ENCODE data around the gene SH3D19.

DNA sequence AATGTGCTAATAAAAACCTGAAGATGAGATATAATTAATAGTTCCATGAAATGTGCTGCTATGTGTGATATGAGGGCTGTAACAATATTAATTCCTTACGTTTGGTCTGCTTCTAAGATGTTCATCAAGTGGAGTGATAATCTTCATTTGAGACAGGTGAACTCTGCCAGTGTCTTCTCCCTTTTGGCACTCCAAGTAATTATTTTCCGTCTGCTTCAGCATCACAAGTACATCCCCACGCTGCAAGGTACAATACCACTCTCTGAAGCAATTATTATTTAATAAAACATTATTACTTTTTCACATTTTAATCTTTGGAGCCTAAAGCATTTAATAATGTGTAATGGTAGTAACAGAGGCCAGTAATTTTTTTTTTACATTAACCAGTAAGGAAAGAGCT is 181.6 kb downstream of the SH3D19 start:
- TF ChIP-seq CEBPB (IDR thresholded peaks at IDR 0.05) (no peak), FOXM1 (IDR thresholded peaks at IDR 0.05; ENCODE audit: borderline replicate concordance, low read depth) (no peak), TAF1 (IDR thresholded peaks at IDR 0.05; ENCODE audit: low read depth) (no peak), TEAD4 (IDR thresholded peaks at IDR 0.05) (no peak), EP300 (IDR thresholded peaks at IDR 0.05; ENCODE audit: borderline replicate concordance) (no peak), RAD21 (IDR thresholded peaks at IDR 0.05; ENCODE audit: low read depth) (no peak), YY1 (IDR thresholded peaks at IDR 0.05; ENCODE audit: low read depth) (no peak), TCF12 (IDR thresholded peaks at IDR 0.05; ENCODE audit: low read depth) (no peak), CREB1 (IDR thresholded peaks at IDR 0.05; ENCODE audit: low read depth) (no peak), EGR1 (IDR thresholded peaks at IDR 0.05) (no peak)
- TF ChIP-seq, protein P1, sequence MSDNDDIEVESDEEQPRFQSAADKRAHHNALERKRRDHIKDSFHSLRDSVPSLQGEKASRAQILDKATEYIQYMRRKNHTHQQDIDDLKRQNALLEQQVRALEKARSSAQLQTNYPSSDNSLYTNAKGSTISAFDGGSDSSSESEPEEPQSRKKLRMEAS (IDR thresholded peaks at IDR 0.05): no peak
- TF ChIP-seq, protein P2, sequence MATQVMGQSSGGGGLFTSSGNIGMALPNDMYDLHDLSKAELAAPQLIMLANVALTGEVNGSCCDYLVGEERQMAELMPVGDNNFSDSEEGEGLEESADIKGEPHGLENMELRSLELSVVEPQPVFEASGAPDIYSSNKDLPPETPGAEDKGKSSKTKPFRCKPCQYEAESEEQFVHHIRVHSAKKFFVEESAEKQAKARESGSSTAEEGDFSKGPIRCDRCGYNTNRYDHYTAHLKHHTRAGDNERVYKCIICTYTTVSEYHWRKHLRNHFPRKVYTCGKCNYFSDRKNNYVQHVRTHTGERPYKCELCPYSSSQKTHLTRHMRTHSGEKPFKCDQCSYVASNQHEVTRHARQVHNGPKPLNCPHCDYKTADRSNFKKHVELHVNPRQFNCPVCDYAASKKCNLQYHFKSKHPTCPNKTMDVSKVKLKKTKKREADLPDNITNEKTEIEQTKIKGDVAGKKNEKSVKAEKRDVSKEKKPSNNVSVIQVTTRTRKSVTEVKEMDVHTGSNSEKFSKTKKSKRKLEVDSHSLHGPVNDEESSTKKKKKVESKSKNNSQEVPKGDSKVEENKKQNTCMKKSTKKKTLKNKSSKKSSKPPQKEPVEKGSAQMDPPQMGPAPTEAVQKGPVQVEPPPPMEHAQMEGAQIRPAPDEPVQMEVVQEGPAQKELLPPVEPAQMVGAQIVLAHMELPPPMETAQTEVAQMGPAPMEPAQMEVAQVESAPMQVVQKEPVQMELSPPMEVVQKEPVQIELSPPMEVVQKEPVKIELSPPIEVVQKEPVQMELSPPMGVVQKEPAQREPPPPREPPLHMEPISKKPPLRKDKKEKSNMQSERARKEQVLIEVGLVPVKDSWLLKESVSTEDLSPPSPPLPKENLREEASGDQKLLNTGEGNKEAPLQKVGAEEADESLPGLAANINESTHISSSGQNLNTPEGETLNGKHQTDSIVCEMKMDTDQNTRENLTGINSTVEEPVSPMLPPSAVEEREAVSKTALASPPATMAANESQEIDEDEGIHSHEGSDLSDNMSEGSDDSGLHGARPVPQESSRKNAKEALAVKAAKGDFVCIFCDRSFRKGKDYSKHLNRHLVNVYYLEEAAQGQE (IDR thresholded peaks at IDR 0.05; ENCODE audit: low read depth): no peak
- TF ChIP-seq, protein P3, sequence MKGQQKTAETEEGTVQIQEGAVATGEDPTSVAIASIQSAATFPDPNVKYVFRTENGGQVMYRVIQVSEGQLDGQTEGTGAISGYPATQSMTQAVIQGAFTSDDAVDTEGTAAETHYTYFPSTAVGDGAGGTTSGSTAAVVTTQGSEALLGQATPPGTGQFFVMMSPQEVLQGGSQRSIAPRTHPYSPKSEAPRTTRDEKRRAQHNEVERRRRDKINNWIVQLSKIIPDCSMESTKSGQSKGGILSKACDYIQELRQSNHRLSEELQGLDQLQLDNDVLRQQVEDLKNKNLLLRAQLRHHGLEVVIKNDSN (IDR thresholded peaks at IDR 0.05): no peak

Measured in Ishikawa (cell line).